ENCODE data around the gene ATG14.

- TF ChIP-seq CHD2 (IDR thresholded peaks at IDR 0.05; ENCODE audit: low read length) = no peak
- TF ChIP-seq EZH2 (IDR thresholded peaks at IDR 0.05; ENCODE audit: low read depth, low read length, severe bottlenecking) = no peak
- no peak for TF ChIP-seq CTCF (IDR thresholded peaks at IDR 0.05; ENCODE audit: control extremely low read depth in 1 of 3, insufficient read depth in 1 of 3, low read depth in 1 of 3, low read length in 3 of 3)
- no peak for TF ChIP-seq POLR2A (IDR thresholded peaks at IDR 0.05; ENCODE audit: control extremely low read depth in 1 of 2, low read depth in 2 of 2, low read length in 2 of 2)
- no peak for TF ChIP-seq TBP (IDR thresholded peaks at IDR 0.05; ENCODE audit: low read depth, low read length)
- TF ChIP-seq RAD21 (IDR thresholded peaks at IDR 0.05 in 1 of 2, conservative IDR thresholded peaks at IDR 0.05 in 1 of 2; ENCODE audit: low read depth in 2 of 2, low read length in 2 of 2) = no peak
- TF ChIP-seq BRCA1 (IDR thresholded peaks at IDR 0.05; ENCODE audit: low read depth, low read length) = no peak
These were observed 45.4 kb downstream of the ATG14 start for GRCh38 chr14:55366271-55366670.

All from H1 (cell line).